ENCODE results near the gene FAM8A1.

- TF ChIP-seq CTCF (IDR thresholded peaks at IDR 0.05) (no peak), FOXM1 (IDR thresholded peaks at IDR 0.05; ENCODE audit: low read depth) (no peak), MAX (IDR thresholded peaks at IDR 0.05; ENCODE audit: low read depth) (no peak), EP300 (IDR thresholded peaks at IDR 0.05; ENCODE audit: borderline replicate concordance in 1 of 2, low read depth in 1 of 2, low read length in 1 of 2) (no peak), RFX5 (IDR thresholded peaks at IDR 0.05; ENCODE audit: low read length) (no peak), JUND (IDR thresholded peaks at IDR 0.05) (no peak), REST (IDR thresholded peaks at IDR 0.05; ENCODE audit: low read depth, low read length) (no peak)
Observed at GRCh38 chr6:17577059-17577458, 23.0 kb upstream of the FAM8A1 start.

Measured in SK-N-SH (cell line).